GM21381 (cell line): Measurements from ENCODE around the gene GTF2F2.
"Not testable (repeated sequence)": the region's sequence is repeated elsewhere in the genome, so short reads cannot be mapped to it uniquely, and the experiment has no call there.

Source experiments
- ATAC-seq: cut with Tn5 transposase; IDR thresholded peaks from one replicate; pipeline ENCODE4 v1.9.1; 2021; ENCODE audit warnings: mild to moderate bottlenecking, moderate library complexity; ENCODE audit not compliant: unreplicated experiment

The GTF2F2 gene

DNA sequence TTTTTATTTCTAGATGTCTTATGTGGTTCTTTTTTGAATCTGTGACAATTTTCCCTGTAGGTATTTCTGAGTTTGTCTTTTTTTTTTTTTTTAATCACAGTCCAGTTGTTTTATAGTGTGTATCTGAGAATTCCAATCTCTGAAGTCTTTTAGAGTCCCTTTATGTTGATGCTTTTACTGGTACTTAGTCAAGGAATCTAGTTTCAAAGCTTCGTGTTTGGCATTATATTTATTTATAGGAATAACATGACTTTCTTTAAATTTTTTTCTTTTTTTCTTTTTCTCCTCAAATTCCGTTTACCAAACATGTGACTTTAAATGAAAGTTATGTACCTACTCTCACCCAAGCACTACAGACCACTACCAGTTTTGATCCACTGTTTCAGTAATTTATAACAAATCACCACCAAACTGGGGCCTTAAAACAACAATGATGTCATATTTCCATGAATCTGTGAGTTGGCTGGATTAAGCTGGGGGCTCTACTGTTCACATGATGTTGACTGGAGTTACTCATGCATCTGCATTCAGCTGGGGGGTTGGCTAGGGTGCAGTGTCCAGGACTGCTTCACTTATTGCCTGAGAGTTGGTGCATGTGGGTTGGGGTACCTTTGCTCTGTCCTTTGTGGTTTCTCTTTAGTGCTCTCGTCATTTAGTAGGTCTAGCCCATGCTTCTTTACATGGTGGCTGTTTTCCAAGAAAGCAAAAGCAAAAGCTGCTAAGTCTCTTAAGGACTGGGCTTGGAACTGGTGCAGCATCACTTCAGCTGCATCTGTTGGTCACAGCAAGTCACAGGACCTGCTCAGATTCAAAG is 58.2 kb downstream of the GTF2F2 start:
- ATAC-seq = no peak

DNA sequence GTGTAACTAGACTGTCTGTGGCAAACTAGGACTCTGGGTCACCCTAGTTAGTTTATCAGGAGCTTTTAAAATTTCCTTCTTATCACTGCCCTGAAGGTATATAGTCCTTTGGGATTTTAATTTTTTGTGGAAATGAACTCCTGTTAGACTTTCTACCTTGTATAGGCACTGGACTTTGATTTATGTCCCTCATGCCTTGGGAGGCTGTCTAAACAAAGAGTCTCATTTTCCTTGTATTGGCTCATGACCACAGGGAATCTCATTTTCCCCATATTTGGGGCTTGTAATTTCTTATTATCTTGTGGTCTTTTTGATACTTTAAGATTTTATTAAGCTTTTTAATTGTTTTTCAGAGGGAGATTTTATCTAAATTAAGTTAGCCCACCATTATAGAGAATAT is 59.1 kb downstream of the GTF2F2 start:
- ATAC-seq = no peak

DNA sequence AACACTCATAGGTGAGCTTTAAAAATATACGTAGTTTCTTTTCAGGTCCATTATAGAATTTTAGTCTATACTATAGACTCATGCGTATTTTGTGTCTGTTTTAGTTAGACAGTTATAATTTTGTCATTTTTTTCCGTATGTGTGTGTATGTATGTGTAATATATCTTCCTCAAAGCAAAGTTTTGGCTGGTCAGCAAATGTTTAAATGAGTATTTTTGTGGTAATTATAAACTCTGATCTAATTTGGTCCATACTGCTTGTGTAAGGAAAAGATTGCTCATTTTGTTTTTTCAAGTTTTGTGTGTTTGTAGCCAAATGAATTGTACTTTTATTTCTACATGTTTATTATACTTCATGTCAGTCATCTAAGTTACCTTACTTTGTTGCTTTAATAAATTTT is 60.0 kb downstream of the GTF2F2 start:
- ATAC-seq = no peak

DNA sequence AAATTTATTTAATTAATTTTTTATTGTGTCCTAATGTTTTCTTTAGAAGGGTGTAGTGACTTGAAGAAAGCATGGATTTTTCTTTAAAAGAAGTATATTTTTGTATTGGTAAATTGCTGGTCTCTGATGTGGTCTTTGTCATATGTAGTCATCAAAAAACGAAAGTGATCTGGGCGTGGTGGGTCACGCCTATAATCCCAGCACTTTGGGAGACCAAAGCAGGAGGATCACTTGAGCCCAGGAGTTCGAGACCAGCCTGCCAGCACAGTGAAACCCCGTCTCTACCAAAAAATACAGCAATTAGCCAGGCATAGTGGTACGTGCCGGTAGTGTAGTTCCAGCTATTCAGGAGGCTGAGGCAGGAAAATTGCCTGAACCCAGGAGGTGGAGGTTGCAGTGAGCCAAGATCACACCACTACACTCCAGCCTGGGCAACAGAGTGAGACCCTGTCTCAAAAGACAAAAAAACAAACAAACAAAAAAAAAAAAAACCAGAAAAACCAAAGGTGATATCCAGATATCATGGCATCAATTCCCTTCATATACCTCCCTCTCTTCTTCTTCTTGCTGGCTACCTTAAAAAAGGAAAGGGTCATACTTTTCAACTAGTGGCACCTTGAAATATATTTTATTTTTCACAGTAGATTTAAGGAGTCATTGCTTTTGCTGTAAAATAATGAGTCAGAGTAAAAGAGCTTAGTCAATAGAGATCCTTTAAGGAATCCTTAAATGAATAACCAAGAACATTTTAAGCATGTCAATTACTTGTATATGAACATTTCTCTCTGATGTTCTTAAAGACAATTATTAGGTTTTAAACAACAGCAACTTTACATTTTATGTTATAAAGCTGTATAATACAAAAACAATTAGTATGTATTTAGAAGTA is 60.6 kb downstream of the GTF2F2 start:
- no peak for ATAC-seq

DNA sequence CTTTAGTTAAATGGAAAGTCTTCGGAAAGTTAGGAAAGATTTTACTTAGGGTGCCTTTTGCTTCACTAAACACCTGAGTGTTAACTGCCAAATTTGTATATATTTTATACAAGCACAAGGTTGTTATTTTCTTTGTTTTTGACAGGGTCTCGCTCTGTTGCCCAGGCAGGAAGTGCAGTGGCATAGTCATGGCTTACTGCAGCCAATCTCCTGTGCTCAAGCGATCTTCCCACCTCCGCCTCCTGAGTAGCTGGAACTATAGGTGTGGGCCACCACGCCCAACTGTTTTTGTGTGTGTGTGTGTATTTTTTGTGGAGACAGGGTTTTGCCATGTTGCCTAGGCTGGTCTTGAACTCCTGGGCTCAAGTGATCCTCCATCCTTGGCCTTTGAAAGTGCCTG is 64.4 kb downstream of the GTF2F2 start:
- ATAC-seq = no peak

DNA sequence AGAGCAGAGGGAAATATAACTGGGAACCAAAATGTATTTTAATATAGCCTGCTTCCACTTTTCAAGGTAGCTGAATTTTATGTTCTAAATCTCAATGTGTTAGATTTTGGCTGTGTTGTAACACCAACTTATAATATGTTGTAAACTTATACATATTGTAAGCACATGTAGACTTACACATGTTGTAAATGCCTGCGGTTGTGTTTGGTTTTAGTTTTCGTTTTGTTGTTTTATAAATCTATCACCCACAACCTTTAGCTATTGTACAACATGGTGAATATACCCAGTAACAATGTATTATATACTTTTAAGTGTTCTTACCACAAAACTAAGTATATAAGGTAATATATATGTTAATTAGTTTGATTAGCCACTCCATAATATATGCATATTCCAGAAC is 65.0 kb downstream of the GTF2F2 start:
- no peak for ATAC-seq

DNA sequence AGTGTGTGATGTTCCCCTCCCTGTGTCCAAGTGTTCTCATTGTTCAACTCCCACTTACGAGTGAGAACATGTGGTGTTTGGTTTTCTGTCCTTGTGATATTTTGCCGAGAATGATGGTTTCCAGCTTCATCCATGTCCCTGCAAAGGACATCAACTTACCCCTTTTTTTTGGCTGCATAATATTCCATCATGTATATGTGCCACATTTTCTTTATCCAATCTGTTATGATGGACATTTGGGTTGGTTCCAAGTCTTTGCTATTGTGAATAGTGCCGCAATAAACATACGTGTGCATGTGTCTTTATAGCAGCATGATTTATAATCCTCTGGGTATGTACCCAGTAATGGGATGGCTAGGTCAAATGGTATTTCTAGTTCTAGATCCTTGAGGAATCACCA is 68.8 kb downstream of the GTF2F2 start:
- ATAC-seq = not testable (repeated sequence)

DNA sequence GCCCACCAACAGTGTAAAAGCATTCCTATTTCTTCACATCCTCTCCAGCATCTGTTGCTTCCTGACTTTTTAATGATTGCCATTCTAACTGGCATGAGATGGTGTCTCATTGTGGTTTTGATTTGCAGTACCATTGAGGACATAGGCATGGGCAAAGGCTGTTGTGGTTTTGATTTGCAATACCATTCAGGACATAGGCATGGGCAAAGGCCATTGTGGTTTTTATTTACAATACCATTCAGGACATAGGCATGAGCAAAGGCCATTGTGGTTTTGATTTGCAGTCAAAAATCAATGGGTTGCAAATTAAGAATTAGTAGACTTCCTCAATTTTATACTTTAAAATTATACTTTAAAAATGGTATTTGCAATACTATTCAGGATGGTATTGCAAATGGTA is 69.2 kb downstream of the GTF2F2 start:
- not testable (repeated sequence) for ATAC-seq

DNA sequence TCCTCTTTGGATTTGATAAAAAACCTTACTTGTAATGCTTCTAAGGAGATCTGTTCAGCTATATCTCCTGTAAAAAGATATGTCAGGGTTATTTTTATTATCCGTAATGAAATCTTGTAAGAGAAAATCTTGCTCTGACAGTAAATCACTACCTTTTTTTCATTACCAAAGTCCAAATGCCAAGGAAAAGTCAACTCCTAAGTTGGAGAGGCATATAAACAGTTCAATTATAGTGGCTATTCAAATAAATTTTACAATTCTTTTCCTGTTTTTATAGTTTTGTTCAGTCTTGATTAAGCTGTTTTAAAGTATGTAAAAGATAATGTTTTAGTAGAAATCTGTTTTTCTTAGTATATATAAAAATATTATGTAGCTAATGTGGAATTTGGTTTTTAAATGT is 71.6 kb downstream of the GTF2F2 start:
- no peak for ATAC-seq

DNA sequence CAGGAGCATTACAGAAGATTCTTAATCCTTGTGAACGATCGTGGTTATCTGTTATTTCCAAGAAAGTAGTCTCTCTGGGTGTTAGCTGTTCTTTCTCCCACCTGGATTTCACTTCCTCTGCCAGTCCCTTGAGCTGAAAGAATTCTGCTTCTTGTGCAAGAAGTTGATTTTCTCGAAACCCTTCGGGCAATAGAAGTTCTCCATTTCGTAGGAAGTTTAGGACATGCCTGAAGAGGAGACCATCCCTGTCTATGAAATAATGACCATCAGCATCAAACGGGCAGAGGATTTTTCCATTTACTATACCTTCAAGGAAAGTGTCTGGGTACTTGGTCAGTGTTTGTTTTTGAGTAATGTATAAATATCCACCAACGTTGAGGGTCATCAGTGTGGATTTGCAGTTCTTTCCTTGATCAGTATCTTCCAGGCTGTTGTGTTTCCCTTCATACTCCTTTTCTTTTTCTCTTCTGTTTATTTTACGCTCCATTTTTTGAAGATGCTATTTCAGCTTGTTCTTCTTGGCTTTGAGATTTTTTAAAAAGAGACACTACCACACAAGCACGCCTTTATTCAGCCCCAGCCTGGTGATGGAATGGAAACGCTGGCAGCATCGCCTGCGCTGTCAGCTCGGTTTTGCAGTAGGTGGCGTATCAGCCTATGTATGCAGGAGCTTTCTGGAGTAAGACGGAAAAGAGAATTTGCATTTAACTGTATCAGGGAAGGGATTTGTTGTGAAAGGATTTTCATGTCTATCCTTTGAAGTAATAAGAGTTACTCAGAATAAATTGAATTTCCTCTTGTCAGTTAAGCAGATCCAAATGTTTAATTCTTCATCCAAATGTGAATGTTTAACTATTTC is 74.0 kb downstream of the GTF2F2 start:
- ATAC-seq = no peak

DNA sequence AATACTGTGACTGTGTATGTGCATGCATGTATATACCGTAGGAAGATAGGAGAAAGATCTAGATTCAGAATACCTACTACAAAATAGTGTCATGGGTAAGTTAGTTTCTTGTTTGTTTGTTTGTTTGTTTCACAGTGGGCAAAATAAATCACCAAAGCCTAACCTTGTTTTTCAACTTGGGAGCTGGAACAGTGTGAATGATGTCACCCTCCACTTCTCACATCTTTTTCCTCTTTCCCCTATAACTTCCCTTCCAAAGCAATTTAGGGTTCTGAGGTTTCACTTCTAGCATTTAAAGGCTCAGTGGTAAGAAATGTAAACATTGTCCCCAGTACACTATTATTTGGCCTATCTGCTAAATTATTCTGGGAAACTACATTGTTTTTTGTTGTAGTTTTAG is 75.1 kb downstream of the GTF2F2 start:
- no peak for ATAC-seq

DNA sequence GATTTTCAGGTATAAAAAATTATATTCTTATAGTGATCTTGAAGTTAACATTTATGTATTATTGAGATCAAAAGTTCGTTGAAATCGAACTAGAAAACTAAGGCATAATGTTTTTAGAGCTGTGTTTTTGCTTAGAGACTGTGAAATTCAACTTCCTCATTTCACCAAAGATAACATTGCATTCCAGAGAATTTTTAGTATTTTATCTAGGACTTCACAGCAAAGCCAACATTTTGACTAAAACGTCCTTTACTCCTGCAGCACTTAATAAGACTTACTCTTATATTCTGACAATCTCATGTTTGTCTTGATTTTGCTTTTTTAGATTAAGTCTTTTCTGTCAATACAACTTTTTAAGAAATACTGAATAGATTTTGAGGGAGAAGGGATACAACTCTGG is 75.8 kb downstream of the GTF2F2 start:
- no peak for ATAC-seq

DNA sequence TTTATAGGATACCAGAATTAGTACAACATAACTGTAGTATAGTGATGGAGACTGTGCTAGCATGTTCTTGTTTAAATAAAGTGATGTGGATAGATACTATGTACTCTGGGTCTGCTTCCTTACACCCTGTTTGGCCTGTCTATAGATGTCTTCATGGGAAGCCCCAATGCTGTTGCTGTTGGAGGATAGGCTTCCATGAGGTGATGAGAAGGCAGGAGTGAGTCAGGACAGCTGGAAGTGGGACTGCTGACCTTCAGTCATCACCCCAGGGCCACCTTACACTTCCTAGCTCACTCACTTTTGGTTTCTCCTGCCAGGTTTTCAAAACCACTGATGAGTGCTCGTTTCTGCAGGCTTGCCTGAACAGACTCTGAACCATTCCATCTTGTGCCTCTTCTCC is 76.3 kb downstream of the GTF2F2 start:
- peak; percentile 59 for ATAC-seq

DNA sequence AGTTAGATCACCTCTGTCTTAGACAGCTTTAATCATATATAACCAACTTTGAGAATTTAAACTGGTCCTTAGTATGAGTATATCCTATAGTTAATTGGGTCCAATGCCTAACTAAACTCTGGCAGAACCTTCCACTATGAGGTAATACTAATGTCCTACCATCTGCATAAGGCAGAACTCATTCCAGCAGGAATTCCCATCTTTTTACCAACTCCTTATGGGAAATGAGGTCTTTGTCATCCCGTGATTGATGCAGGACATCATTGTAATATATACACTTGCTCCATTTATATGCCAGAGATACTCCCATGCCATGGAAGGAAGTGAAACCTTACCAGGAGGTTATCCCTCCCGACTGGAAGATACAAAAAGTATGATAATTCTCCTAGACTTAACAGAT is 77.7 kb downstream of the GTF2F2 start:
- ATAC-seq = no peak

DNA sequence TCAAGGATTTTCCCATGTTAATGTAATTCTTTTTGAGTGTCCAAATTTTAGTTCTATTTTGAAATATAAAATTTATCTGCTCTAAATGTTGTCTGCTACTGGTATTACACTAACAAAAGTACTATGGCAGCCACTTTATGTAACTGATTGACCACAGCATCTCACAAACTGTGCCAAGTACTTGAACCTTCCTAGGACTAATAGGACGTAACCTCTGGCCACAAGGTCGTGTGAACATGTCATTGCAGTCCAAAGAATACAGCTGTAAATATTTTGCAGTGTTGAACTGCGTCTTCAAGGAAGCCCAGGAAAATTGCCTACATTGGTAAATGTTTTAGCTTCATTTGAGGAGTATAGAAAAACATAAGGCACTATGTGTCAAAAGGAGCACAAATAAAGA is 78.6 kb downstream of the GTF2F2 start:
- ATAC-seq = no peak

DNA sequence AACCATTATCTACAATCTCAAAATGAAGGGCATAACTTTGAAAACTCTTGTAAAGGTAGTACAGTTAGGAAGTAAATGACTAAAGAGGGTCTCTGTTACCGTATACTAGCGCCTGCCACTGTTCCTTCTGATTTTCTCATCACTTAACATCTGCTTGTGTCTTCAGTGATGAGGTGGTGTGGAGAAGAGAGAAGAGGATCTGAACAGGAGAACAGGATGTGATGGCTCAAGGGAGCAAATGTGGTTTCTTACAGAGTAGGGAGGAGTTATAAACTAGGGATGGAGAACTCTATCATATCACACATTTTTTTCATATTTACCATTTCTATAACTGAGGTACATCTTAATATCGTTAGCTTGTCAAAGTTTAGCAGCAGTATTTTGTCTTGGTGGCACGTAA is 79.4 kb downstream of the GTF2F2 start:
- no peak for ATAC-seq

DNA sequence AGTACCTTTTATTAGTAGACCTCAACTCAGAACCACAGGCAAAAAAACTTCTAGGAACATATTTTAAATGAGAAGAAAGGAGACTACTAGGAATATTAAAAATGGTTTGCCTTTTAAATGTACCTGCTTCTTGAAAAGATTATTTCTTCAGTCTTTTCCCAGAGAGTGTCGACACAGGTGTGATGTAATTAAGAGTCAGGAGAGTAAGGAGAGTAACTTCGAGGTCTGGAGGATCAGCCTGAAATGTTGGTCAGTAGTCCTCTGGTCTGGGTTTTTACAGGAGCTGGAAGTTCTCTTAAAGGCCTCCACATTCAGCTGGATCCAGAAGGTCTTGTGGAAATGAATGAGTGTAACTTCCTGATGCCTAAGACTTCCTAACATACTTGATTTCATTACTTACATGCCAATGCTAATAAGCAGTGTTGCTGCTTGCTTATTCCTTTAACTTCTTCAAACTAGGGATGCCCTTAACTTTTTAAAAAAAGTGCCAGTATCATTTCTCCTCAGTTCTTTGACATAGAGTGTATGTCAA is 80.5 kb downstream of the GTF2F2 start, which contains the start of gene KCTD4:
Gene KCTD4 (minus strand): TSS at position 345 of the 532 bp plus-strand sequence. CDS start 6,478 bp downstream, outside the sequence.
- no peak for ATAC-seq

DNA sequence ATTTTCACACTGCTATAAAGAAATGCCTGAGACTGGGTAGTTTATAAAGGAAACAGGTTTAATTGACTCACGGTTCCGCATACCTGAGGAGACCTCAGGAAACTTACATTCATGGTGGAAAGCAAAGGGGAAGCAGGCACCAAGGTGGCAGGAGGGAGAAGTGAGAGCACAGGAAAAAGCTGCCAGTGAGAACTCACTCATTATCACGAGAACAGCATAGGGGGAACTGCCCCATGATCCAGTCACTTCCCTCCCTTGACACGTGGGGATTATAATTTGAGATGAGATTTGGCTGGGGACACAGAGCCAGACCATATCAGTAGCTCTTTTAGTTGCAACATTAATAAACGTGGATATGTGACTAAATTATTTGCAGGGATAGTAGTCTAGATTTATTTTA is 84.8 kb downstream of the GTF2F2 start:
- no peak for ATAC-seq

DNA sequence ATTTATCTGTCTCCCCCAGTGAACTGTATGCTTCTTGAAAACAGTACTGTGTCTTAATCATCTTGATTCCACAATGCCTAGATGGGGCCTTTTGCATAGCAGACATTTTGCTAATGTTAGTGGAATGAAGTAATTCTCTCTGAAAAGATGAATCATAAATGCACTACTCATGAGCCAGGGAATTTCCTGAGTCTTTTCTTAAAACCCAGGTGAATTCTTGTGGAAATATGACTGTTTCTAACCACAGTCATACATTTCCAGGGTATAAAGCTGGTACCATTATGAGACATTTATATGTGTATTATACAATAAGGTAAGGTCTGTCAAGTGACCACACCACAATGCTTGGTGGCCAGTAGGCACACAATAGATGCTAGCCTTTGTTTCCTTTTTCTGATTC is 86.0 kb downstream of the GTF2F2 start:
- ATAC-seq = peak; percentile 49

DNA sequence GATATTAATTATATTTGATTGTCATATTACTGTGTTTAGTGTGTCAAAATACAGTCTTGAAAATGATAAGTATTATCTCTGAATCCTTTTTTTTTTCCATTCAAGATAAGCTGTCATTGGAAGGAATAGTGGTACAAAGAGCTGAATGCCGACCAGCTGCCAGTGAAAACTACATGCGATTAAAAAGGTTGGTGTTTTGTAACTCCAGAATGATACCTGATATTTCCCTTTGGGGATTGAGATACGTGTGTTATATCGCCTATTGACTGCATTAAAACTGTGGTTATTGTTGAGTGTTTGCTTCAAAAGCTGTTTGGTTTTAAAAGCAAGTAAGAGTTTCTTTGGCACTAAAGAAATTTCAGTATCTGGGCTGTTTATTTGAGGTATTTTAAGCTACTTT is 87.0 kb downstream of the GTF2F2 start:
- ATAC-seq = no peak

DNA sequence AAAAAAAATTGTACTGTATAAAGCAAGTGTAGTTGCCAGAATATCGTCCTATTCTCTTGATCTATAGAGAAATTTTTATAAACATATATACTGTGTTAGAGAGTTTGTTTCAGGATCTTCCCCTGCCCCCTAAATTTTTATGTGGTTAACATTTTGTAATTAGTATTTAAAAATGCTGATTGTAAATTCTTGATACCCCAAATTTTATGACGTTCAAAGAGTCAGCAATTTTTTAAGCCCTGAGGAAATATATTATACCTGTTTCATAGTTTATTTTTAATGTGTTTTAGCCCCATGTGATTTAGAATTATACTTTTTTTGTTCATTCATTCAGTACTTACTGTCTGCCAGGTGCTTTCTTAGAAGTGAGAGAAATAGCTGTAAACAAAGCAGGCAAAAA is 87.8 kb downstream of the GTF2F2 start:
- ATAC-seq = no peak
